ENCODE measurements around the gene STX1A. TPM values are rescaled to one million over a fixed set of nuclear protein-coding genes. Genes with fewer than 3 reads are reported as not detected.
"Not testable (repeated sequence)": the region's sequence is repeated elsewhere in the genome, so short reads cannot be mapped to it uniquely, and the experiment has no call there.

STX1A gene
- total RNA-seq, 1 donor from 2014 or later, result 19.3 TPM

GRCh38 chr7:73736885-73737284, 17.4 kb upstream of the STX1A start:
- no peak for DNase-seq (ENCODE audit: low read depth)

- no peak for DNase-seq (ENCODE audit: low read depth)
Measured at GRCh38 chr7:73735528-73735905, 16.0 kb upstream of the STX1A start.

GRCh38 chr7:73734619-73735527, 15.4 kb upstream of the STX1A start:
- DNase-seq (ENCODE audit: low read depth), result peak; percentile 91

GRCh38 chr7:73732397-73732796, 12.9 kb upstream of the STX1A start:
- DNase-seq (ENCODE audit: low read depth), result no peak

GRCh38 chr7:73730485-73730884, 11.0 kb upstream of the STX1A start:
- no peak for DNase-seq (ENCODE audit: low read depth)

GRCh38 chr7:73728551-73728950, 9.1 kb upstream of the STX1A start:
- DNase-seq (ENCODE audit: low read depth), result no peak

GRCh38 chr7:73727952-73728351, 8.5 kb upstream of the STX1A start:
- no peak for DNase-seq (ENCODE audit: low read depth)

- no peak for DNase-seq (ENCODE audit: low read depth)
Measured at GRCh38 chr7:73726083-73726466, 6.6 kb upstream of the STX1A start.

GRCh38 chr7:73723813-73724212, 4.3 kb upstream of the STX1A start:
- no peak for DNase-seq (ENCODE audit: low read depth)

- no peak for DNase-seq (ENCODE audit: low read depth)
Measured at GRCh38 chr7:73722785-73723184, 3.3 kb upstream of the STX1A start.

- not testable (repeated sequence) for DNase-seq (ENCODE audit: low read depth)
Measured at GRCh38 chr7:73722182-73722581, 2.7 kb upstream of the STX1A start.

GRCh38 chr7:73721377-73721817, 1.9 kb upstream of the STX1A start:
- peak; percentile 100 for DNase-seq (ENCODE audit: low read depth)

GRCh38 chr7:73720443-73720842, 974 bp upstream of the STX1A start:
- not testable (repeated sequence) for DNase-seq (ENCODE audit: low read depth)

- no peak for DNase-seq (ENCODE audit: low read depth)
Measured at GRCh38 chr7:73719806-73720169, 319 bp upstream of the STX1A start.

- peak; percentile 18 for DNase-seq (ENCODE audit: low read depth)
Measured at GRCh38 chr7:73718438-73718881, 1.0 kb downstream of the STX1A start.

GRCh38 chr7:73717991-73718405, 1.5 kb downstream of the STX1A start:
- DNase-seq (ENCODE audit: low read depth), result peak; percentile 81

GRCh38 chr7:73717025-73717807, 2.3 kb downstream of the STX1A start:
- DNase-seq (ENCODE audit: low read depth), result no peak

GRCh38 chr7:73716318-73716890, 3.1 kb downstream of the STX1A start:
- DNase-seq (ENCODE audit: low read depth), result no peak

- peak; percentile 95 for DNase-seq (ENCODE audit: low read depth)
Measured at GRCh38 chr7:73715648-73716317, 3.7 kb downstream of the STX1A start.

GRCh38 chr7:73713319-73713718, 6.2 kb downstream of the STX1A start:
- DNase-seq (ENCODE audit: low read depth), result not testable (repeated sequence)

- no peak for DNase-seq (ENCODE audit: low read depth)
Measured at GRCh38 chr7:73712773-73713172, 6.7 kb downstream of the STX1A start.
